GM12873 (cell line): Measurements from ENCODE around the gene HLCS.

Source experiments
- TF ChIP-seq, protein P1 (sequence below): IDR thresholded peaks from 2 replicates; pipeline ENCODE4 v1.5.1; 2012; ENCODE audit warnings: low read depth, mild to moderate bottlenecking, moderate library complexity, low read length, control low read depth; ENCODE audit not compliant: insufficient read depth; ENCODE audit errors: missing control alignments

Gene HLCS

DNA sequence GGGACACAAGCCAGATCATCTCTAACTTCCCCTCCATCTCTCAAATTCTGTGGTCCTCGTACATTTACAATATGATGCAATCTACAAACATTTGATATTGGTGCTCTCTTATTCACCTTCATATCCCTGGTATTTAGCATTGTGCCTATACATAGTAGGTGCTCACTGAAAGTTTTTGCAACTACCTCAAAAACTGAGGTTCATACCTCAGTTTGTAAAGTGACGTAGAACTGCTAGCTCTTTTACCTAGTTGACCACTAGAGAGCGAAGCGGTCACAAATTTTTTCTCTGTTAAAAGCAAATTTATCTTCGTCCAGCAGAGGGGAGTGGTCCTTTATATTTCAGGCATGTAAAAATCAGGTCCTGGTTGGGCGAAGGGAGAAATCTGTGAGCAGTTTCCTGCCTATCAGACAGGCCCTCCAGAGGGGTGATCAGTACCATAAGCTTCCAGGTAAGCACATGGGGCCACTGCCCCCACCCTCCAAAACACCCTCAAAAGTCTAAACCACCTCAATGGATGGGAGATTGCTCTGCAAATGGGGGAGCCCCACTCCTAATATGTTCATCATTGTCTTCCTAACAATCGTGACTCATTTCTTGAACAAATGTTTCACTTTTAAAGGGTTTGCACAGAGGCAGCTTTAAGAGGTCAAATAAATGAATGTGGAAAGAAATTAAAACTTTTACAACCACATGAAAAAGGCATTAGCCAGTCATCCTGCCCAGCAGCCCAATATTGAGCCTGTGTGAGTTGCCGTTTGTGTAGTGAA, 10.6 kb upstream of the HLCS start:
- TF ChIP-seq, protein P1, sequence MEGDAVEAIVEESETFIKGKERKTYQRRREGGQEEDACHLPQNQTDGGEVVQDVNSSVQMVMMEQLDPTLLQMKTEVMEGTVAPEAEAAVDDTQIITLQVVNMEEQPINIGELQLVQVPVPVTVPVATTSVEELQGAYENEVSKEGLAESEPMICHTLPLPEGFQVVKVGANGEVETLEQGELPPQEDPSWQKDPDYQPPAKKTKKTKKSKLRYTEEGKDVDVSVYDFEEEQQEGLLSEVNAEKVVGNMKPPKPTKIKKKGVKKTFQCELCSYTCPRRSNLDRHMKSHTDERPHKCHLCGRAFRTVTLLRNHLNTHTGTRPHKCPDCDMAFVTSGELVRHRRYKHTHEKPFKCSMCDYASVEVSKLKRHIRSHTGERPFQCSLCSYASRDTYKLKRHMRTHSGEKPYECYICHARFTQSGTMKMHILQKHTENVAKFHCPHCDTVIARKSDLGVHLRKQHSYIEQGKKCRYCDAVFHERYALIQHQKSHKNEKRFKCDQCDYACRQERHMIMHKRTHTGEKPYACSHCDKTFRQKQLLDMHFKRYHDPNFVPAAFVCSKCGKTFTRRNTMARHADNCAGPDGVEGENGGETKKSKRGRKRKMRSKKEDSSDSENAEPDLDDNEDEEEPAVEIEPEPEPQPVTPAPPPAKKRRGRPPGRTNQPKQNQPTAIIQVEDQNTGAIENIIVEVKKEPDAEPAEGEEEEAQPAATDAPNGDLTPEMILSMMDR: peak; percentile 64

DNA sequence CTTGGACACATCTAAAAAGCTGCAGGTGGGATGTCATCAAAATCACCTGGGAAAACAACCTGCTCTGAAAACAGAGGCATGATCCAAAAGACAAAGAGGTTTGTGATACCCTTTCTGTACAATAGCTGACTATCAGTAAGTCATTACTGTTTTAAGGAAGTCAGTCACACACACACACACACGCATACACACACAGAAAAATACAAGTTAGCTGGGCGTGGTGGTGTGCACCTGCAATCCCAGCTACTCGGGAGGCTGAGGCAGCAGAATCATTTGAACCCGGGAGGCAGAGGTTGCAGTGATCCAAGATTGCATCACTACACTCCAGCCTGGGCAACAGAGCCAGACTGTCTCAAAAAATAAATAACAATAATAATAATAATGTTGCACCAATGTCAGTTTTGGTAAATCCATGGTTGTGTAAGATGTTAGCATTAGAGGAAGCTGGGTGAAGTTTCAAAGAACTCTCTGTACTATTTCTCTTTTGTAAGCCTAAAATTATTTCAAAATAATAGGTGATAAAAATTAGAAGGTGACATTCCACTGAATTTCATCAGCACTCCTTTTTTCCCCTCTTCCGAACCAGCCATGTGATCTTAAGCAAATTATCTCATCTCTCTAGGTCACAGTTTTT, 9.9 kb upstream of the HLCS start:
- TF ChIP-seq, protein P1: no peak

DNA sequence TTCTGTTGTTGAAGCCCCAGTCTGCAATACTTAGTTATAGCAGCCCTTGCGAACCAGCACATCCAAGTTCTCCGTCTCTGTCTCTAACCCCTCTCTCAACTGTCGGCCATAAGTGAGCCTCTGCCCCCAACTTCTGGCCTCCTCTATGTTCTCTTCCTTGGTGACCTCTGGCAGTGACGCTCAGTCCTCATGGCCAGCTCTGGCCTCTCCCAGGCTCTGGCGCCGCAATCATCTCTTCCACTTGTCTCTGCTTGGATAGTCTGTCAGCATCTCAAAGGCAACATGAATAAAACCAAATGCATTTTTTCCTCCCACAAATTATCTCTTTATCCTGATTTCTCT, 8.4 kb upstream of the HLCS start:
- TF ChIP-seq, protein P1: no peak

DNA sequence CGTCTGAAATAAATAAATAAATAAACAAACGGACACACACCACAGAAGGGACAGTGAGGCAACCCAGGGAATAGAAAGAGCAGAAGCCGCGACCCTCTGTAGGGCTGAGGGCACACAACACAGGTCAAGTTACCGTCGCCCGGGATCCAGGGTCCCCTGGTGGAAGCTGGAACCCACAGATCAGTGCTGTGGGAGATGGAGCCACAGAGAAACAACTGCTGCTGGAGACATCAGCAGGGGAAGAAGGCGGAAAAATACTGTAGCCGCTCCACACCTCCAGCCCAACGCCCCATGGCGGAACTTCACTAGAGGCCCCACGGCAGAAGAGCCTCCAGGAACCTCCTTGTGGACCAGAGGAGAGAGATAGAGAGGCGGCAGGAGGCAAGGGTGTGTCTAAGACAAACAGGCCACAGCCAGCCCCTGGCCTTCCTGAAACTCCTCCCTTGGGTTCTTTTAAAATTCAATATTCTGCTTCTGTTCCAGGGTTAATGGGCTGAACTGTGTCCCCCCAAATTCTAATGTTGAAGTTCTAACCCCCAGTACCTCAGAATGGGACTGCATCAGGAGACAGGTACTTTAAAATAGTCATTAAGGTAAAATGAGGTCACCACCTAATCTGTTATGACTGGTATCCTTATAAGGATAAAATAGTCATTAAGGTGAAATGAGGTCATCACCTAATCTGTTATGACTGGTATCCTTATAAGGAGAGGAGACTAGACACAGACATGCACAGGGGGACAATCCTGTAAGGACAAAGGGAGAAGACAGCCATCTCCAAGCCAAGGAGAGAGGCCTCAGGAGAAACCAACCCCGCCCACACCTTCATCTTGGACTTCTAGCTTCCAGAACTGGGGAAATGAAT, 7.7 kb upstream of the HLCS start:
- TF ChIP-seq, protein P1: no peak

DNA sequence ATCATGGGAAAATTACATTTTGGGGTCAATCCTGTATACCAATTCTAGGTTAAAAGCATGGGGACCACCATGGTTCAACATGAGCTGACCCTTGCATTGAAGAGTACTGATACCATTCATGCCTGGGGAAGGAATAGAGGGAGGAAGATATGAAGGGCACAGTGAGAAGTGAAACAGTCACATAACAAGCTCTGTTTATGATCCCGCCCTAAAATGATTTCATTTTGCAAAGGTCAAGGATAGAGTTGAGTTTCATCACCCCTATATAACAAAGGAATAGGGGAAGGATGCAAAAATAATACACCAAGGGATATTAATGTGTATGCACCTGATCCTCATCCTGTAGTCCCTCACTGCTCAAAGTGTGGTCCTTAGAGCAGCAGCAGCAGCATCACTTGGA, 2.5 kb upstream of the HLCS start:
- TF ChIP-seq, protein P1: no peak

DNA sequence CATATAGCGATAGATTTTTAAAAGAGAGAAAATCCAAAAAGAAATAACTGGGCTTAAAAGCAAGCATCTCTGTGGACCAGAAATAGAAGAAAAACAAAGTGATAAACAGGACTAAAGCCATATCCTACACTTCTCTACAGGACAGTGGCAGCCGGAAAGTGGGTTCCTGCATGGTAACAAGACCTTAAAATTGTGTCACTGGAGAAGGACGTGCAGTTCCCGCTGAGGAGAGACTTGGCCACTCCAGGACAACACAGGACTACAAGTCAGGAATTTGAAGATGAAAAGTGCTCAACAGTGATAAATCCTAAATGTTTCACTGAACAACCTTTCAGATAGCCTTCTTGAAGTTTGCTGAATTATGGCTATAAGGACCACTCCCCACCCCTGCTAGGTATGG, 1.9 kb upstream of the HLCS start:
- TF ChIP-seq, protein P1: no peak
